Amniotic epithelial cell (primary cell): ENCODE results near the gene POU3F1.
"Not testable (repeated sequence)": the region's sequence is repeated elsewhere in the genome, so short reads cannot be mapped to it uniquely, and the experiment has no call there.

ENCODE experiments used
- DNase-seq: peaks from one replicate; pipeline ENCODE4 v3.0.0-alpha.2; 2010; ENCODE audit warnings: low read depth

Gene POU3F1

GRCh38 chr1:38047603-38048141 lies 1.1 kb upstream of the POU3F1 start:
- peak; percentile 31 for DNase-seq

GRCh38 chr1:38046884-38047602 lies 450 bp upstream of the POU3F1 start:
- DNase-seq = peak; percentile 43

- no peak for DNase-seq
Measured at GRCh38 chr1:38045401-38046332, 926 bp downstream of the POU3F1 start.

GRCh38 chr1:38044221-38045215 lies 2.1 kb downstream of the POU3F1 start:
- DNase-seq = no peak

GRCh38 chr1:38043036-38043747 lies 3.4 kb downstream of the POU3F1 start:
- no peak for DNase-seq

- no peak for DNase-seq
Measured at GRCh38 chr1:38041936-38042834, 4.4 kb downstream of the POU3F1 start.

- no peak for DNase-seq
Measured at GRCh38 chr1:38039331-38040088, 7.1 kb downstream of the POU3F1 start.

- DNase-seq = peak; percentile 64
Measured at GRCh38 chr1:38038861-38039260, 7.7 kb downstream of the POU3F1 start.

- DNase-seq = peak; percentile 82
Measured at GRCh38 chr1:38037221-38037939, 9.2 kb downstream of the POU3F1 start.

- no peak for DNase-seq
Measured at GRCh38 chr1:38034871-38035270, 11.7 kb downstream of the POU3F1 start.

- not testable (repeated sequence) for DNase-seq
Measured at GRCh38 chr1:38032992-38033391, 13.6 kb downstream of the POU3F1 start.

- no peak for DNase-seq
Measured at GRCh38 chr1:38031513-38031866, 15.1 kb downstream of the POU3F1 start.

GRCh38 chr1:38030596-38031512 lies 15.7 kb downstream of the POU3F1 start:
- no peak for DNase-seq

- peak; percentile 70 for DNase-seq
Measured at GRCh38 chr1:38029685-38030511, 16.7 kb downstream of the POU3F1 start.

GRCh38 chr1:38029081-38029681 lies 17.4 kb downstream of the POU3F1 start:
- no peak for DNase-seq

- no peak for DNase-seq
Measured at GRCh38 chr1:38028671-38029070, 17.9 kb downstream of the POU3F1 start.
